Measurements from ENCODE around the gene ELAPOR2. TPM values are rescaled to one million over a fixed set of nuclear protein-coding genes. Genes with fewer than 3 reads are reported as not detected.

ELAPOR2 gene
- polyA plus RNA-seq, 1 of the 3 experiments (the other 2 are of a cell fraction): 8.8 TPM

DNA sequence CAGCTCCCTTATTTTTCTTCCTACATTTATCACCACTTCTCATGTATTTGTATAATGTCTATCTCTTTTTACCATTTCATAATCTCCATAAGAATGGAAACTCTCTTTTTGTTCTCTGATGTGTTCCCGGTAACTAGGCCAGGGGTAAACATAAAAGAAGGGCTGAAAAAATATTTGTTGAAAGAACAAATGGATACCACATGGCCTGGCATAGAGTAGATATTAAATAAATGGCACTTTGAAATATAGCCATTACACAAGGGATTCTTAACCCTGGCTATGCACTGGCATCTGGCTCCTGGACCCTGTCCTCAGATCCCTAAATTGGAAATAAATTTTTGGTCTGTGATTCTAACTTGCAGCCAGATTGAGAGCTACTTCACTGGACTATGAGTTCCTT is 30.4 kb downstream of the ELAPOR2 start:
- H3K9me2 ChIP-seq: no peaks in the 10 kb centered on the region
- WGBS (ENCODE audit: low lambda C conversion rate): 98% methylated on average over 1 of the region's 1 CpG
- H3F3A ChIP-seq (replicated peaks; ENCODE audit: insufficient read depth): no peaks in the 10 kb centered on the region
- H3K36me3 ChIP-seq (replicated peaks in 1 of 2; ENCODE audit: control insufficient read depth in 1 of 2, insufficient read depth in 2 of 2, low read length in 1 of 2): no peaks in the 10 kb centered on the region
- DNase-seq: no peak
- H3K4me3 ChIP-seq (ENCODE audit: low read depth in 2 of 2, low read length in 1 of 2): no peak overlapping the region
- TF ChIP-seq YY1 (IDR thresholded peaks at IDR 0.05; ENCODE audit: low read depth) (no peak), TAF1 (IDR thresholded peaks at IDR 0.05; ENCODE audit: borderline replicate concordance, low read depth, low read length) (no peak), RAD21 (IDR thresholded peaks at IDR 0.05; ENCODE audit: low read length) (no peak), NRF1 (IDR thresholded peaks at IDR 0.05; ENCODE audit: low read depth, low read length) (no peak), POLR2AphosphoS5 (IDR thresholded peaks at IDR 0.05; ENCODE audit: low read depth, low read length) (no peak), FOXJ3 (CRISPR knock-in tag; IDR thresholded peaks at IDR 0.05) (no peak)
- no peak overlapping the region for H3K4me2 ChIP-seq
- H3K79me2 ChIP-seq (ENCODE audit: insufficient read depth): peaks cover 85% of the 10 kb centered on the region
- H4K20me1 ChIP-seq (ENCODE audit: insufficient read depth): peaks cover 18% of the 10 kb centered on the region
- no peak overlapping the region for H3K9ac ChIP-seq
- no peak overlapping the region for H2AFZ ChIP-seq (ENCODE audit: low read depth)
- ChIA-PET POLR2A (interaction anchor here (0.9 kb wide), 1 partner anchor 11 kb away, joined by 3 read pairs; no protein-coding TSS in a partner anchor), CTCF (interaction anchor here (0.8 to 3.2 kb wide), 2 partner anchors 9 to 119 kb away, joined by 3 to 7 read pairs; no protein-coding TSS in a partner anchor)
- peak overlapping the region in 1 of 2 experiments; percentile 22; a peak in 1 of 4 replicates for H3K27ac ChIP-seq (ENCODE audit: low read depth in 2 of 2, low read length in 1 of 2)
- no peaks in the 10 kb centered on the region for H3K9me3 ChIP-seq
- H3K4me1 ChIP-seq (ENCODE audit: control insufficient read depth in 1 of 2, insufficient read depth in 2 of 2, low read depth in 1 of 2, low read length in 1 of 2): peaks cover 0 to 5% of the 10 kb centered on the region in 2 experiments; a peak in 2 of 4 replicates
- H3K27me3 ChIP-seq (ENCODE audit: insufficient read depth): no peaks in the 10 kb centered on the region

GRCh38 chr7:87028636-87029035 is 30.8 kb downstream of the ELAPOR2 start:
- Histone ChIP-seq H3K4me2 (no peak overlapping the region), H3K9me3 (no peaks in the 10 kb centered on the region), H2AFZ (ENCODE audit: low read depth) (no peak overlapping the region), H3K27ac (ENCODE audit: low read depth in 2 of 2, low read length in 1 of 2) (no peak overlapping the region; a peak in 1 of 4 replicates), H3K36me3 (replicated peaks in 1 of 2; ENCODE audit: control insufficient read depth in 1 of 2, insufficient read depth in 2 of 2, low read length in 1 of 2) (no peaks in the 10 kb centered on the region), H3K4me3 (ENCODE audit: low read depth in 2 of 2, low read length in 1 of 2) (no peak overlapping the region), H3F3A (replicated peaks; ENCODE audit: insufficient read depth) (no peaks in the 10 kb centered on the region), H3K27me3 (ENCODE audit: insufficient read depth) (no peaks in the 10 kb centered on the region), H3K4me1 (ENCODE audit: control insufficient read depth in 1 of 2, insufficient read depth in 2 of 2, low read depth in 1 of 2, low read length in 1 of 2) (peaks cover 0 to 5% of the 10 kb centered on the region in 2 experiments; a peak in 2 of 4 replicates), H3K9me2 (no peaks in the 10 kb centered on the region), H3K79me2 (ENCODE audit: insufficient read depth) (peaks cover 81% of the 10 kb centered on the region), H4K20me1 (ENCODE audit: insufficient read depth) (peaks cover 18% of the 10 kb centered on the region), H3K9ac (no peak overlapping the region)
- ChIA-PET CTCF (interaction anchor here (0.8 to 3.2 kb wide), 3 partner anchors 9 to 120 kb away, joined by 3 to 7 read pairs (median 6); no protein-coding TSS in a partner anchor), POLR2A (interaction anchor here (0.9 kb wide), 1 partner anchor 12 kb away, joined by 3 read pairs; no protein-coding TSS in a partner anchor)
- DNase-seq: no peak
- 82% methylated on average over 1 of the region's 1 CpG for WGBS (ENCODE audit: low lambda C conversion rate)
- TF ChIP-seq MXI1 (IDR thresholded peaks at IDR 0.05; ENCODE audit: low read depth, low read length): no peak
- TF ChIP-seq TCF12 (IDR thresholded peaks at IDR 0.05): no peak
- TF ChIP-seq MAX (IDR thresholded peaks at IDR 0.05; ENCODE audit: low read depth): no peak
- no peak for TF ChIP-seq ELF1 (IDR thresholded peaks at IDR 0.05)
- TF ChIP-seq TEAD4 (IDR thresholded peaks at IDR 0.05; ENCODE audit: borderline replicate concordance, insufficient read depth): no peak
- no peak for TF ChIP-seq ZBTB33 (IDR thresholded peaks at IDR 0.05; ENCODE audit: borderline replicate concordance, low read depth)
- TF ChIP-seq POLR2AphosphoS5 (IDR thresholded peaks at IDR 0.05; ENCODE audit: low read depth, low read length): no peak
- no peak for TF ChIP-seq TAF1 (IDR thresholded peaks at IDR 0.05; ENCODE audit: borderline replicate concordance, low read depth, low read length)
- no peak for TF ChIP-seq FOXM1 (IDR thresholded peaks at IDR 0.05; ENCODE audit: low read depth)

All from SK-N-SH (cell line).